Measurements from ENCODE around the gene MVB12A. TPM values are rescaled to one million over a fixed set of nuclear protein-coding genes. Genes with fewer than 3 reads are reported as not detected.

MVB12A gene
- polyA plus RNA-seq, 3 donors: 43.2 to 47.8 (median 43.7) TPM

- no peaks in the 10 kb centered on the region for H3K36me3 Mint-ChIP-seq
- Histone ChIP-seq H3K4me2 (replicated peaks; ENCODE audit: extremely low read depth, low read length, poor library complexity, severe bottlenecking) (no peak overlapping the region), H3K27me3 (ENCODE audit: control insufficient read depth in 2 of 2, insufficient read depth in 2 of 2, low read length in 2 of 2) (no peaks in the 10 kb centered on the region), H3K9ac (ENCODE audit: insufficient read depth, low read length, poor library complexity, severe bottlenecking) (no peak overlapping the region), H3K27ac (ENCODE audit: low read depth in 1 of 2, low read length in 2 of 2) (no peak overlapping the region), H3K4me1 (ENCODE audit: control insufficient read depth in 1 of 2, insufficient read depth in 2 of 2, low read length in 2 of 2) (peaks cover 23 to 35% of the 10 kb centered on the region in 2 donors), H3K79me2 (ENCODE audit: insufficient read depth, low read length) (peaks cover 11% of the 10 kb centered on the region), H3K36me3 (replicated peaks in 1 of 2; ENCODE audit: control insufficient read depth in 1 of 2, insufficient read depth in 2 of 2, low read length in 2 of 2) (no peaks in the 10 kb centered on the region), H3K4me3 (replicated peaks in 1 of 3; ENCODE audit: low read depth in 2 of 3, low read length in 3 of 3) (no peak overlapping the region), H4K20me1 (ENCODE audit: insufficient read depth, low read length) (peaks cover 7% of the 10 kb centered on the region), H3K9me3 (replicated peaks in 1 of 2; ENCODE audit: control insufficient read depth in 1 of 2, insufficient read depth in 1 of 2, low read length in 2 of 2) (no peaks in the 10 kb centered on the region), H2AFZ (ENCODE audit: insufficient read depth, low read depth, low read length, poor library complexity, severe bottlenecking) (no peak overlapping the region)
- no peak overlapping the region for H3K27ac Mint-ChIP-seq
- peak; percentile 32 for TF ChIP-seq CTCF (IDR thresholded peaks at IDR 0.05)
- peaks cover 34% of the 10 kb centered on the region for H3K4me1 Mint-ChIP-seq
- no peak overlapping the region for H3K4me3 Mint-ChIP-seq
- H3K9me3 Mint-ChIP-seq: no peaks in the 10 kb centered on the region
- H3K27me3 Mint-ChIP-seq (ENCODE audit: low read depth in 3 of 3): peaks cover 0 to 18% (median 11%) of the 10 kb centered on the region in 3 donors
- no peak for DNase-seq
- WGBS (ENCODE audit: insufficient coverage): 64% methylated on average over 5 of the region's 6 CpGs
- intact Hi-C loops (cut with micrococcal nuclease): loop anchor here in 1 of 2 donors (5.0 kb wide), 1 partner anchor 69 kb away; no protein-coding TSS in a partner anchor
Observed at GRCh38 chr19:17466487-17466850, 46.6 kb downstream of the MVB12A start.

- intact Hi-C loops (cut with micrococcal nuclease): loop anchor here in 1 of 2 donors (5.0 kb wide), 1 partner anchor 70 kb away; no protein-coding TSS in a partner anchor
- H3K4me1 ChIP-seq (ENCODE audit: control insufficient read depth in 1 of 2, insufficient read depth in 2 of 2, low read length in 2 of 2): peaks cover 36 to 47% of the 10 kb centered on the region in 2 donors
- no peak overlapping the region for H2AFZ ChIP-seq (ENCODE audit: insufficient read depth, low read depth, low read length, poor library complexity, severe bottlenecking)
- Mint-ChIP-seq H3K9me3 (no peaks in the 10 kb centered on the region), H3K27me3 (ENCODE audit: low read depth in 3 of 3) (peaks cover 2 to 12% (median 7%) of the 10 kb centered on the region in 3 donors), H3K27ac (peak overlapping the region in 2 of 7 donors; percentile 72 to 80), H3K4me1 (peaks cover 46% of the 10 kb centered on the region), H3K36me3 (no peaks in the 10 kb centered on the region), H3K4me3 (peak overlapping the region in 1 of 2 donors; percentile 21)
- H4K20me1 ChIP-seq (ENCODE audit: insufficient read depth, low read length): peaks cover 11% of the 10 kb centered on the region
- H3K4me3 ChIP-seq (replicated peaks in 1 of 3; ENCODE audit: low read depth in 2 of 3, low read length in 3 of 3): no peak overlapping the region
- TF ChIP-seq CTCF (IDR thresholded peaks at IDR 0.05): no peak
- WGBS (ENCODE audit: insufficient coverage): 100% methylated on average over 2 of the region's 12 CpGs
- H3K79me2 ChIP-seq (ENCODE audit: insufficient read depth, low read length): peaks cover 18% of the 10 kb centered on the region
- H3K9me3 ChIP-seq (replicated peaks in 1 of 2; ENCODE audit: control insufficient read depth in 1 of 2, insufficient read depth in 1 of 2, low read length in 2 of 2): no peaks in the 10 kb centered on the region
- no peak overlapping the region for H3K9ac ChIP-seq (ENCODE audit: insufficient read depth, low read length, poor library complexity, severe bottlenecking)
- no peaks in the 10 kb centered on the region for H3K27me3 ChIP-seq (ENCODE audit: control insufficient read depth in 2 of 2, insufficient read depth in 2 of 2, low read length in 2 of 2)
- no peak for DNase-seq
- no peaks in the 10 kb centered on the region for H3K36me3 ChIP-seq (replicated peaks in 1 of 2; ENCODE audit: control insufficient read depth in 1 of 2, insufficient read depth in 2 of 2, low read length in 2 of 2)
- H3K27ac ChIP-seq (ENCODE audit: low read depth in 1 of 2, low read length in 2 of 2): no peak overlapping the region
- no peak overlapping the region for H3K4me2 ChIP-seq (replicated peaks; ENCODE audit: extremely low read depth, low read length, poor library complexity, severe bottlenecking)
Observed at GRCh38 chr19:17467471-17468301, 47.8 kb downstream of the MVB12A start.

Data from CD14-positive monocyte (primary cell).